Stimulated activated naive B cell treated with anti-CD40 and anti-IgM and Interleukin-4, amounts not matched to agents 10 μg/mL and 1 μg/mL and 100 μg/mL, for 72 hours (primary cell): Measurements from ENCODE around the gene RHO.
"Not testable (repeated sequence)": the region's sequence is repeated elsewhere in the genome, so short reads cannot be mapped to it uniquely, and the experiment has no call there.

Source experiments
- ATAC-seq, 2 donors: fragments of 150-1000 bp; cut with Tn5 transposase; replicated peaks; 2 replicates each; pipeline ENCODE4 v1.10.0; 2021; ENCODE audit warnings: moderate library complexity in 1 of 2
- DNase-seq: peaks from one replicate; pipeline ENCODE4 v3.0.0; 2021
- H3K27ac Mint-ChIP-seq: one replicate; pipeline ENCODE4 v1.8.0; 2022; ENCODE audit warnings: mild to moderate bottlenecking, mixed read lengths
- H3K27me3 Mint-ChIP-seq, 2 donors: one replicate each; pipeline ENCODE4 v1.8.0; 2022; ENCODE audit warnings: mixed read lengths in 2 of 2
- H3K36me3 Mint-ChIP-seq, 2 donors: one replicate each; pipeline ENCODE4 v1.8.0; 2022; ENCODE audit warnings: mixed read lengths in 2 of 2, mild to moderate bottlenecking in 1 of 2
- H3K4me1 Mint-ChIP-seq, 2 donors: one replicate each; pipeline ENCODE4 v1.8.0; 2022; ENCODE audit warnings: mixed read lengths in 2 of 2, mild to moderate bottlenecking in 1 of 2
- H3K4me3 Mint-ChIP-seq, 2 donors: one replicate each; pipeline ENCODE4 v1.8.0; 2022; ENCODE audit warnings: mild to moderate bottlenecking in 2 of 2, mixed read lengths in 2 of 2, moderate library complexity in 1 of 2
- H3K9me3 Mint-ChIP-seq, 2 donors: one replicate each; pipeline ENCODE4 v1.8.0; 2022; ENCODE audit warnings: mixed read lengths in 2 of 2, mild to moderate bottlenecking in 1 of 2

The RHO gene

DNA sequence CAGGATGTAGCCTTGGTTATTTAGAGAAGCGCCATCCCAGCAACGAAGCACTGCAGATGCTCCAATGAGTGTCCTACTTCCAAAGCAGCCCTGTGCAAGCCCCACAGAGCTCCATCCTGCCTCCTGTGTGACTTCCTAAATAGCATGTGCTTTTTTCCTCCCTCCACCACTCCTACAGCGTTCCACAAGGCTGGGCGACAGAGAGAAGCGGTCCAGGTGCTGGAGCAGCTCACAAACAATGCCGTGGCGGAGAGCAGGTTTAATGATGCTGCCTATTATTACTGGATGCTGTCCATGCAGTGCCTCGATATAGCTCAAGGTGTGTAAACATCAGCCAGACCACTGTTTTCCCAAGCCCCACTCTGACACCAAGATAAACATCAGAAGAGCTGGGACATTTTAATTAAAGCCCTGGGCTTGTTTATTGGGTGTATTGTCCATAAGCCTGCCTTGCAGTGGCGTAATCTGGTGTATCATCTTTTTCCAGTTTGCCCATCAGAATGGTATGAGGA, 22.2 kb upstream of the RHO start:
- no peak for DNase-seq
- Mint-ChIP-seq H3K27ac (no peak overlapping the region), H3K9me3 (no peaks in the 10 kb centered on the region), H3K4me1 (no peaks in the 10 kb centered on the region), H3K27me3 (no peaks in the 10 kb centered on the region), H3K4me3 (no peak overlapping the region), H3K36me3 (peaks cover 6 to 8% of the 10 kb centered on the region in 2 donors)
- no peak for ATAC-seq

DNA sequence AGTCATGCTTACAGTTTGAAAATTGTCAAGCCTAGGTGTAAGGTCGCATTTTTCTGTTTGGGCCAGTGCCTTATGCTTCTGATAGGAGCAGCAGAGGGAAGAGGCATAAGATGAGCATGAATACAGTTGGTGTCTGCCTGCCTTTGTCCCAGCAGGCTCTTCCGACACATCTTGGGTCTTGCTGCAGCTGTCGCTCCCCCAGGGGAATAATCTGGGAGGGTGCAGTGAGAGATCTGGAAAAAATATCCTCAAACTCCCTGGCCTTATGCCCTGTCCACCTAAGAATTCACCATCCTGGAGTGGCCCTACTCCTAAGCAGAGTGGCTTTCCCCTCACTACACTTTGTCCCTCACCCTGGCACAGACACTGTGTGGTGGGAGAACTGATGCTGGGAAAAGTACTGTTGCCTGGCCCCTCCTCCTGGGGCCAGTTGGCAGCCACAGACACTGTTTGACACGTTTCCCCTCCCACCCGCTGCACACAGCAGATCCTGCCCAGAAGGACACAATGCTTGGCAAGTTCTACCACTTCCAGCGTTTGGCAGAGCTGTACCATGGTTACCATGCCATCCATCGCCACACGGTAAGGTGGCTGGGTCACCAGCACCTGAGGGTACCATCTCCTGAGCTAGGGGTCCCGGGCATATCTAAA, 21.1 kb upstream of the RHO start:
- Mint-ChIP-seq H3K27me3 (no peaks in the 10 kb centered on the region), H3K27ac (no peak overlapping the region), H3K4me3 (no peak overlapping the region)

DNA sequence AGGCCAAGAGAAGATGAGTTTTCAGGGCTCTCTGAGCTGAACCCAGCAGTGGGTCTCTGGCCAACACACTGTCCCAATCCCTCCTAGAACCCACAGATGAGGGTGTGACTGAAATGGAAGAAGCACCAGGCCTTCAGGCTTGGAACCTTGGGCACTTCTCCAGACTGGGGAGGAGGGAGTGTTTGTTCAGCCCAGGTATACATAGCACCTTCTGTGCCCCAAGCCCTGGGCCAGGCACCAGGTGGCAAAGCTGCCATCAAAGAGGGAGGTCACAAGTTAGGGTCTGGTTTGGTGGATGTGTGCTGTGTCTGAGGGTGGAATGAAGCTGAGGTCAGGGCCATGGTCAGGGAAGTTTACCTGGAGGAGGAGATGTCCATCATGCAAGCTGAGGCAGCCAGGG, 15.8 kb upstream of the RHO start:
- peaks cover 14 to 29% of the 10 kb centered on the region in 2 donors for H3K36me3 Mint-ChIP-seq
- H3K9me3 Mint-ChIP-seq: no peaks in the 10 kb centered on the region
- no peak for DNase-seq
- no peak for ATAC-seq
- no peak overlapping the region for H3K4me3 Mint-ChIP-seq
- no peak overlapping the region for H3K27ac Mint-ChIP-seq
- no peaks in the 10 kb centered on the region for H3K27me3 Mint-ChIP-seq
- no peaks in the 10 kb centered on the region for H3K4me1 Mint-ChIP-seq

More for the DNA sequence above, 21.1 kb upstream of the RHO start:
- H3K9me3 Mint-ChIP-seq: no peaks in the 10 kb centered on the region
- ATAC-seq (no peak), DNase-seq (no peak)
- no peaks in the 10 kb centered on the region for H3K4me1 Mint-ChIP-seq
- peaks cover 8 to 10% of the 10 kb centered on the region in 2 donors for H3K36me3 Mint-ChIP-seq

DNA sequence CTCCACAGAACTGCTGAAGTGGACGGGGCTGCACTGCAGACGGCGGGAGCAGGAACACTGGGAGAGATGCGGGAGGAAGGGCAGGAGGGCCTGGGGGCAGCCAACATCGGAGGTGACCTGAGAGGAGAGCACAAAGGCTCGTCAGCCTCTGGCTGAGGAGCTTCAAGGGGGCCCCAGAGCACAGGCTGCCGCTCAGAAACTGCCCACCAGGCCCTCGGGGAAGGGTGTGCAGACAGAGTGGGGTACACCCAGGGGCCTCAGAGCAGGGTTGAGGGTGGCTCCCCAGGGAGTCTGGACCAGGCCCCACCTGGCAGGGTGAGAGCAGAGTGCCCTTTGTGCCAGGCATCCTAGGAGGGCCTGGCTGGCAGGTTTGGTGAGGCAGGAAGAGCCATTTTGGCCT, 14.7 kb upstream of the RHO start:
- H3K4me1 Mint-ChIP-seq: no peaks in the 10 kb centered on the region
- no peak overlapping the region for H3K4me3 Mint-ChIP-seq
- H3K9me3 Mint-ChIP-seq: no peaks in the 10 kb centered on the region
- H3K27ac Mint-ChIP-seq: no peak overlapping the region
- H3K27me3 Mint-ChIP-seq: no peaks in the 10 kb centered on the region
- ATAC-seq (no peak), DNase-seq (no peak)
- H3K36me3 Mint-ChIP-seq: peaks cover 14 to 29% of the 10 kb centered on the region in 2 donors

DNA sequence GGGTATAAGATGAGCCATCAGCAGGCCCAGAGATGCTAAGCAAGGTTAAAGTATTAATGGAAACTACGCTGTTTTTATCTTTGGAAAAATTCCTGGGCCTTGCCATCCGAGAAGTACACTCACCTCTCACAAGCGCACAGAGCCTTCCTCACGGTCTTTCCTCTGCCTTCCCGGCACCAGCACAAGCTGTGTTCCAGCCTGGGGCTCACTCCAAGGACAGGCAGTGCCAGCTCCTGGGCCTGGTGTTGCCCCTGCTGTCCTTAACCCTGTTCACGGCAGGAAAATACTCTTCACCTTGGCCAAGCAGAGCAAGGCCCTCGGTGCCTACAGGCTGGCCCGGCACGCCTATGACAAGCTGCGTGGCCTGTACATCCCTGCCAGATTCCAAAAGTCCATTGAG, 14.3 kb upstream of the RHO start:
- DNase-seq (no peak), ATAC-seq (no peak)
- Mint-ChIP-seq H3K4me1 (no peaks in the 10 kb centered on the region), H3K4me3 (no peak overlapping the region), H3K27ac (no peak overlapping the region), H3K9me3 (no peaks in the 10 kb centered on the region), H3K27me3 (no peaks in the 10 kb centered on the region), H3K36me3 (peaks cover 14 to 33% of the 10 kb centered on the region in 2 donors)

DNA sequence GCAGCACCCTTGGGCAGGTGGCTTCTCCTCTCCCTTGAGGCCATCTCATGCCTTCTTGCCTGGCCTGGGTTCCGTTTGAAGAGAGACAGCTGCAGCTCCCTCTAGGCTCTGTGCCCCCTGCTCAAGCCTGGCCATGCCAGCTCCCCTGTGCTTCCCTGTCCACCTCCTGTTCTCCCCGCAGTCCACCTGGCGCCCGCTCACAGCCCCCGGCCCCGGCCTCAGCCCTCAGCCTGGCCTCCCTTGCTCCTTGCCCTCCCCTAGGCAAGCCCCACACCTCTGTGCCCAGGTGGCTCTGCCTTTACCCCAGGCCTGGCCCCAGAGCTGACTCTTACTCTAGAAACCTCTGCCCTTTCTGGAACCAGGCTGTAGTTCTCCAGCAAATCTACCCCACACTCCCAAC, 13.9 kb upstream of the RHO start:
- H3K4me1 Mint-ChIP-seq: no peaks in the 10 kb centered on the region
- H3K4me3 Mint-ChIP-seq: no peak overlapping the region
- ATAC-seq (no peak), DNase-seq (no peak)
- H3K9me3 Mint-ChIP-seq: no peaks in the 10 kb centered on the region
- peaks cover 14 to 34% of the 10 kb centered on the region in 2 donors for H3K36me3 Mint-ChIP-seq
- H3K27ac Mint-ChIP-seq: no peak overlapping the region
- H3K27me3 Mint-ChIP-seq: no peaks in the 10 kb centered on the region

DNA sequence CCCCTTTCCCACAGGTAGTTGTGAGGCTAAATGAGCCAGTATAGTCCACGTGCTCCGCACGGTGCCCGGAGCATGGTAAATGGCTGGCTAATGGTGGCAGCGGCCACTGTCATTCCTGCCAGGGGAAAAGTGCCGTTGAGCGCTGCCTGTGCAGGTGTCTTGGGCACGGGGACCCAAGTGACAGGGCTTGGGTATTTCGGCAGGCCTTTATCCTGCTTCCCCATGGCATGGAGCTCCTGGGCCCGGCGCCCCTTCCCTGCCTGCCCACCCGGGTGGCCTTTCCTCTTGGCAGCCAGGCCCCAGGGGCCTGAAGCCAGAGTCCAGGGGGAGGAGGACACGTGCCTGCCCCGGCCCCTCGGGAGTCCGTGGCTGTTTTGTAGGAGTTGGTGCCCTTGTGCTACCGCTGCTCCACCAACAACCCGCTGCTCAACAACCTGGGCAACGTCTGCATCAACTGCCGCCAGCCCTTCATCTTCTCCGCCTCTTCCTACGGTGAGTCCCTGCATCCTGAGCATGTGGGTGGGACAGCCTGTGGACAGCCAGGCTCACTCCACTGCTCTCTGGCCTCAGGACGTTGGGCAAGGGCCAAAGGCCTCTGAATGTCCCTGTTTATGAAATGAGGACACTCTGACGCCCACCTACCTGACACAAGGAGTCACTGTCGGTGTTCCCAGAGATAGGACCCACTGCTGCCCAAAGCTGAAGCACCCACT, 13.2 kb upstream of the RHO start:
- H3K9me3 Mint-ChIP-seq, DNase-seq, H3K4me3 Mint-ChIP-seq, ATAC-seq, H3K27me3 Mint-ChIP-seq, H3K4me1 Mint-ChIP-seq, H3K27ac Mint-ChIP-seq: not testable (repeated sequence)
- peaks cover 17 to 39% of the 10 kb centered on the region in 2 donors for H3K36me3 Mint-ChIP-seq

DNA sequence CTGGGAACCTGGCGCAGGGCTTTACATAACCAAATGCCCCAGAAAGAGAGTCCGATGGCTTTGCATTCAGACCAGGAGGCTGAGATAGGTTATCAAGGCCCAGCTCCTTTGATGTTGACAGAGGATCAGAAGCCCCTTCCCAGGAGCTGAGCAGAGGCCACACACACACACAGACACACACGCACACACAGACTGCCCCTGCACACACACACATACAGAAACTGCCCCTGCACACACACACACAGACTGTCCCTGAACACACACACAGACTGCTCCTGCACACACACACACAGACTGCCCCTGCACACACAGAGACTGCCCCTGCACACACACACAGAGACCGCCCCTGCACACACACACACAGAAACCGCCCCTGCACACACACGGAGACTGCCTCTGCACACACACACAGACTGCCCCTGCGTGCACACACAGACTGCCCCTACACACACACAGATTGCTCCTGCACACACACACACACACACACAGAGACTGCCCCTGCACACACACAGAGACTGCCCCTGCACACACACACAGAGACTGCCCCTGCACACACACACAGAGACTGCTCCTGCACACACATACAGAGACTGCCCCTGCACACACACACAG, 12.5 kb upstream of the RHO start:
- not testable (repeated sequence) for H3K4me3 Mint-ChIP-seq, H3K4me1 Mint-ChIP-seq, DNase-seq, ATAC-seq, H3K9me3 Mint-ChIP-seq, H3K27ac Mint-ChIP-seq, H3K27me3 Mint-ChIP-seq
- peaks cover 15 to 36% of the 10 kb centered on the region in 2 donors for H3K36me3 Mint-ChIP-seq

DNA sequence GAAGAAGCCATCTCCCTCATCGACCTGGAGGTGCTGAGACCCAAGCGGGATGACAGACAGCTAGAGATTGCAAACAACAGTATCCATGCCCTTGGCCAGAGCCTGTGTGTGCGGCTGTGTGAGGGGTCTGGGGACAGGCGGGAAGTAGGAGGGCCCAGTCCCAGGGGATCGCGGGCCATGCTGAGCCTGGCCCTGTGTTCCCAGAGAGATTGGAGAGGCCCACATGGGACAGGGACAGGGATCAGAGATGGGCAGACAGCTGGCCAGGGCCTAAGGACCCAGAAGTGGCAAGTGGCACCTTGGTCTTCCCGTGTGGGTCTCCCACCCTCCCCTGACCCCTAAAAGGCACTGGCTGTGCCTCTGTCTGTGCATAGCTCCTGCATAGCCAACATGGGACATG, 10.9 kb upstream of the RHO start:
- H3K27ac Mint-ChIP-seq: no peak overlapping the region
- H3K4me3 Mint-ChIP-seq: no peak overlapping the region
- no peaks in the 10 kb centered on the region for H3K27me3 Mint-ChIP-seq
- no peaks in the 10 kb centered on the region for H3K4me1 Mint-ChIP-seq
- H3K36me3 Mint-ChIP-seq: peaks cover 12 to 32% of the 10 kb centered on the region in 2 donors
- H3K9me3 Mint-ChIP-seq: no peaks in the 10 kb centered on the region
- ATAC-seq: no peak
- DNase-seq: no peak

DNA sequence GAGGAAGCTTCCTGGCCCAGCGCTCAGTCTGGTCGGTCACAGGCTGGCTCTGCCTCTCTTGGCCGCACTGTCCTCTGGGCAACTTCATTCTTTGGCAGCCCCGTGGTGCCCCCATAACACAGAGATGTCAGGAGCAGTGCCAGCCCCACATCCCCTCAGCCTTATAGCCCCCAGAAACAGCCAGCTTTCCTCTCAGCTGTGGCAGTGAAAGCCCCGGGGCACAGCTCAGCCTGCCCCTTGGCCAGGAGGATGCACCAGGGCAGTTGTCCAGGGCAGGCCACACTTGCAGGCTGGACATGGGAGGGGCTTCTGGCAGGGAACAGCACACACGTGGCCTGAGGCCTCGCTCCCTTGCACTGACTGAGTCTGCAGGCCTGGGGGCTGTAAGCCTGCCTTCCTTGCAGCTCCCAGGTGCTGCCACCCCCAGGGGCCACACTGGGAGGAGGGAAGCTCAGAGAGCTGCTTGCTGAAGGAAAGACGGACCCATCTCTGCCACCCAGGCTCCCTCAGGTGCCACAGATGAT, 10.3 kb upstream of the RHO start:
- Mint-ChIP-seq H3K4me1 (no peaks in the 10 kb centered on the region), H3K36me3 (peaks cover 10 to 28% of the 10 kb centered on the region in 2 donors), H3K9me3 (no peaks in the 10 kb centered on the region), H3K27me3 (no peaks in the 10 kb centered on the region), H3K4me3 (no peak overlapping the region), H3K27ac (no peak overlapping the region)
- DNase-seq (no peak), ATAC-seq (no peak)

DNA sequence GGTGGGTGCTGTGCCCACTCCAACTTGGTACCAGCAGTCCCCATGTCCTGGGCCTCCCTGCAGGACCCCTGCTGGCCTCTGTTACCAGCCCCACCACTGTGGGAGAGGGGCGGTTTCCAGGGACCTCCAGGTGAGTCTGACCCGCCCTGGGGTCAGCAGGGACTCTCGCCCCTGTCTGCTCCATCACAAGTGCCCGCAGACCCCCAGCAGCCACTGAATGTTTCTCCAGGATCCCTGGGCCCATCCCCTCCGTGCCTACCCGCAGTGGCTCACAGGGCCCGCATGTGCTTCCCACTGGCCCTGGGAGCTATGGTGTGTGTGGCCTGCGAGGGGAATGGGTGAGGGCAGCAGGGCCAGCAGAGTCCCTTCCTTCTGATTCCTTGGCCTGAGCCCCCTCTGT, 9.9 kb upstream of the RHO start:
- DNase-seq: no peak

DNA sequence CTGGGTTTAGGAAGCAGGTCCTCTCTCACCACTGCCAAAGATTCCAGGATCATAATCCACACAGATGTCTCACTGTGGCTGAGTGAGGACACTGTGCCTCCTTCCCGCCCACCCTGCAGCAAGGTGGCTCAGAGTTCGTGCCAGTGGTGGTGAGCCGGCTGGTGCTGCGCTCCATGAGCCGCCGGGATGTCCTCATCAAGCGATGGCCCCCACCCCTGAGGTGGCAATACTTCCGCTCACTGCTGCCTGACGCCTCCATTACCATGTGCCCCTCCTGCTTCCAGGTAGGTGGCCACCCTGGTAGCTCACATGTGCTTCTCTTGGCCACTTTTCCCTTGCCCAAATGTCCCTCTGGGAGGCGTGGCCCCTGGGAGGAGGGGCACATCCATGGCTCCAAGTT, 9.0 kb upstream of the RHO start:
- no peaks in the 10 kb centered on the region for H3K9me3 Mint-ChIP-seq
- no peaks in the 10 kb centered on the region for H3K4me1 Mint-ChIP-seq
- ATAC-seq (no peak), DNase-seq (no peak)
- H3K27me3 Mint-ChIP-seq: no peaks in the 10 kb centered on the region
- H3K36me3 Mint-ChIP-seq: peaks cover 10 to 28% of the 10 kb centered on the region in 2 donors
- no peak overlapping the region for H3K27ac Mint-ChIP-seq
- no peak overlapping the region for H3K4me3 Mint-ChIP-seq

More for the DNA sequence above, 9.9 kb upstream of the RHO start:
- Mint-ChIP-seq H3K27me3 (no peaks in the 10 kb centered on the region), H3K4me3 (no peak overlapping the region), H3K9me3 (no peaks in the 10 kb centered on the region), H3K4me1 (no peaks in the 10 kb centered on the region), H3K36me3 (peaks cover 10 to 28% of the 10 kb centered on the region in 2 donors), H3K27ac (no peak overlapping the region)
- no peak for ATAC-seq

DNA sequence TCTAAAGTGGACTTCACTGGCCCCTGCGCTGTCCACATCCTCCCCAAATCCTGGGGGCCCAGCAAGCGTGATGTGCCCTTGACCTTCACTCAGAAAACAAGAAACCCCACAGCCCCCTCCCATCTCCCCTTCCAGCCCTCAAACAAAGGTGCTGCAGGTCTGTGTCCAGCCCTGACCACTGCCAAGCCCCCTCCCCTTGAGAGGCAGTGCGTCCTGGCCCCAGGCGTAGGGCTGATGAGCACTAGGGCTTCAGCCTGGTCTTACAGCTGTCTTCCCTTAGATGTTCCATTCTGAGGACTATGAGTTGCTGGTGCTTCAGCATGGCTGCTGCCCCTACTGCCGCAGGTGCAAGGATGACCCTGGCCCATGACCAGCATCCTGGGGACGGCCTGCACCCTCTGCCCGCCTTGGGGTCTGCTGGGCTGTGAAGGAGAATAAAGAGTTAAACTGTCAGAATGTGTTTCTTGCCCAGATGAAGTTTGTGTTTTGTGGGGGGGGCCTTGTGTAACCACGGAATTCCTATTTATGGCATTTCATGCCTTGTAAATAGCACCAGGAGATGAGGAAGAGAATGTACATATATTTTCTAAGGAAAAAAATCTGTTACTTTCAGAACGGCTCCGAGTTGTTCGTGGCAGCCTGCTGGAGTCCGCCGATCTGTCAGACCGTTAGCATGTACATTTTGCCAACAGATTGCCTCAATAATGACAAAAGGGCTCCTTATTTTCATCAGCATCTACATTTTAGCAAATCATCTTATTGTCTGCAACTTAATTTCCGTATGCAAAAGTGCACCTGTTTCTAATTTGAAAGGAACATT, 8.3 kb upstream of the RHO start:
- no peak overlapping the region for H3K4me3 Mint-ChIP-seq
- no peaks in the 10 kb centered on the region for H3K9me3 Mint-ChIP-seq
- H3K36me3 Mint-ChIP-seq: peaks cover 10 to 28% of the 10 kb centered on the region in 2 donors
- no peaks in the 10 kb centered on the region for H3K27me3 Mint-ChIP-seq
- DNase-seq: no peak
- H3K4me1 Mint-ChIP-seq: peaks cover 0 to 5% of the 10 kb centered on the region in 2 donors
- ATAC-seq: no peak
- H3K27ac Mint-ChIP-seq: no peak overlapping the region

DNA sequence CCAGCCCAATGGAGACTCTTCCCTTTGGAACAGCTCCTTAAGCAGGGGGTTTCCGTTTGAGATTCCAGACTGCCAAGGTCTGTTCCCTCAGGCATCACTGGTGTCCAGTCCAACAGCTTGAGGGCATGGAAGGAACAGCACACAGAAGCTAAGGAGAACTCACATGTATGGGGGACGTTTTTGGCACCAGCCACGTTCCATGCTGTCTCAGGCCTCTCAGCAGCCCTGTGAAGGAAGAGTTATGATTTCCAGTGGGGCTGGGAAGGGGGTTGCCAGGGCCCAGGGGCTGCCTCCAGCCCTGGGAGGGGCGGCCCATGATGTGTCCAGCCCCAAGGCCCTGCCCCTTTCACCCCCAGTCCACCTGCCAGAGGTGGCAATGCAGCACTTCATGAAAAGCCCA, 7.5 kb upstream of the RHO start:
- DNase-seq (no peak), ATAC-seq (no peak)
- peaks cover under 1 to 14% of the 10 kb centered on the region in 2 donors for H3K4me1 Mint-ChIP-seq
- H3K27ac Mint-ChIP-seq: no peak overlapping the region
- peaks cover 8 to 26% of the 10 kb centered on the region in 2 donors for H3K36me3 Mint-ChIP-seq
- no peak overlapping the region for H3K4me3 Mint-ChIP-seq
- H3K9me3 Mint-ChIP-seq: no peaks in the 10 kb centered on the region
- H3K27me3 Mint-ChIP-seq: no peaks in the 10 kb centered on the region
